Left lobe of liver (tissue), 2 donors: Measurements from ENCODE around the gene SLCO4C1. TPM values are rescaled to one million over a fixed set of nuclear protein-coding genes. Genes with fewer than 3 reads are reported as not detected.
A peak's percentile ranks its signal among the peaks of the same experiment; 100 is the strongest.
"Not testable (repeated sequence)": the region's sequence is repeated elsewhere in the genome, so short reads cannot be mapped to it uniquely, and the experiment has no call there.

Experiments
- ATAC-seq: fragments of 200-7000 bp; cut with Tn5 transposase; one replicate; pipeline ENCODE4 v1.9.1; 2020; ENCODE audit warnings: mild to moderate bottlenecking, moderate library complexity
- DNase-seq: peaks from one replicate; pipeline ENCODE4 v3.0.0-alpha.2; 2020; ENCODE audit warnings: low spot score
- total RNA-seq: library from RNA; stranded (reverse); gene quantifications from one replicate; pipeline ENCODE4 v1.2.1, GENCODE V29; 2021
- donor health status: DM: no; HTN: no; CAD: no; lungs with moderate emphysema.
- donor health status: DM: no; HTN: yes; CAD: no.

SLCO4C1 gene
- total RNA-seq, result 4.0 TPM

GRCh38 chr5:102296178-102296817 lies at the start of gene SLCO4C1:
SLCO4C1 (minus strand) TSS chr5:102296284; CDS start chr5:102296262, 22 bp downstream.
- peak; percentile 98 for ATAC-seq
- peak; percentile 92 for DNase-seq

- no peak for ATAC-seq
- DNase-seq, result no peak
Observed at GRCh38 chr5:102341681-102342288, 45.7 kb upstream of the SLCO4C1 start.

GRCh38 chr5:102324714-102325113 lies 28.6 kb upstream of the SLCO4C1 start:
- DNase-seq, result no peak
- no peak for ATAC-seq

- ATAC-seq, DNase-seq: not testable (repeated sequence)
Observed at GRCh38 chr5:102318801-102319200, 22.7 kb upstream of the SLCO4C1 start.

- no peak for ATAC-seq
- DNase-seq, result no peak
Observed at GRCh38 chr5:102314328-102314727, 18.2 kb upstream of the SLCO4C1 start.

GRCh38 chr5:102313912-102314311 lies 17.8 kb upstream of the SLCO4C1 start:
- no peak for ATAC-seq
- no peak for DNase-seq

- DNase-seq, result no peak
- ATAC-seq, result no peak
Observed at GRCh38 chr5:102312586-102313370, 16.7 kb upstream of the SLCO4C1 start.

GRCh38 chr5:102309586-102309985 lies 13.5 kb upstream of the SLCO4C1 start:
- ATAC-seq, result no peak
- no peak for DNase-seq

- ATAC-seq (no peak), DNase-seq (no peak)
Observed at GRCh38 chr5:102307232-102307631, 11.1 kb upstream of the SLCO4C1 start.

- no peak for DNase-seq
- ATAC-seq, result no peak
Observed at GRCh38 chr5:102306121-102306520, 10.0 kb upstream of the SLCO4C1 start.

- DNase-seq (peak; percentile 59), ATAC-seq (peak; percentile 62)
Observed at GRCh38 chr5:102295534-102296177, 428 bp downstream of the SLCO4C1 start.

- no peak for ATAC-seq
- DNase-seq, result no peak
Observed at GRCh38 chr5:102294886-102295395, 1.1 kb downstream of the SLCO4C1 start.

- no peak for DNase-seq
- peak; percentile 67 for ATAC-seq
Observed at GRCh38 chr5:102290004-102290403, 6.1 kb downstream of the SLCO4C1 start.

- ATAC-seq (peak; percentile 68), DNase-seq (no peak)
Observed at GRCh38 chr5:102289251-102289899, 6.7 kb downstream of the SLCO4C1 start.

- DNase-seq, result no peak
Observed at GRCh38 chr5:102288630-102289029, 7.5 kb downstream of the SLCO4C1 start.

GRCh38 chr5:102286476-102286875 lies 9.6 kb downstream of the SLCO4C1 start:
- DNase-seq (no peak), ATAC-seq (no peak)

More at GRCh38 chr5:102288630-102289029, 7.5 kb downstream of the SLCO4C1 start:
- ATAC-seq, result peak; percentile 39

GRCh38 chr5:102283102-102283797 lies 12.8 kb downstream of the SLCO4C1 start:
- ATAC-seq (no peak), DNase-seq (no peak)

GRCh38 chr5:102279711-102280110 lies 16.4 kb downstream of the SLCO4C1 start:
- ATAC-seq (no peak), DNase-seq (no peak)

GRCh38 chr5:102278231-102278630 lies 17.9 kb downstream of the SLCO4C1 start:
- no peak for DNase-seq
- ATAC-seq, result no peak

- no peak for DNase-seq
- no peak for ATAC-seq
Observed at GRCh38 chr5:102277144-102277543, 18.9 kb downstream of the SLCO4C1 start.
